MM.1S (cell line): ENCODE results near the gene OLFM3.

Source experiments
- DNase-seq: peaks from one replicate; pipeline ENCODE4 v3.0.0-alpha.2; 2015
- H2AFZ ChIP-seq: fragments of 300-600 bp; sonication (generic); 2 replicates; pipeline ENCODE4 v1.6.0; 2016; ENCODE audit warnings: antibody characterized with exemption, low read length
- H3F3A ChIP-seq: fragments of 300-600 bp; sonication (generic); 2 replicates; pipeline ENCODE4 v1.6.1; 2016; ENCODE audit warnings: mild to moderate bottlenecking, antibody characterized with exemption, low read length, moderate library complexity, mixed read lengths; ENCODE audit not compliant: insufficient read depth
- H3K27ac ChIP-seq: fragments of 300-600 bp; sonication (generic); 2 replicates; pipeline ENCODE4 v1.5.1; 2016; ENCODE audit warnings: mild to moderate bottlenecking, low read length
- H3K27me3 ChIP-seq: fragments of 300-600 bp; sonication (generic); replicated peaks from 2 replicates; pipeline ENCODE4 v1.6.0; 2016; ENCODE audit warnings: low read length; ENCODE audit not compliant: insufficient read depth
- H3K36me3 ChIP-seq: fragments of 300-600 bp; sonication (generic); replicated peaks from 2 replicates; pipeline ENCODE4 v1.6.1; 2016; ENCODE audit warnings: mild to moderate bottlenecking, low read length, mixed read lengths; ENCODE audit not compliant: insufficient read depth
- H3K4me1 ChIP-seq: fragments of 300-600 bp; sonication (generic); 2 replicates; pipeline ENCODE4 v1.6.1; 2016; ENCODE audit warnings: low read length, mixed read lengths
- H3K4me2 ChIP-seq: fragments of 300-600 bp; sonication (generic); 2 replicates; pipeline ENCODE4 v1.6.0; 2016; ENCODE audit warnings: low read depth, low read length
- H3K4me3 ChIP-seq: fragments of 300-600 bp; sonication (generic); 2 replicates; pipeline ENCODE4 v1.5.1; 2016; ENCODE audit warnings: low read length, mixed read lengths
- H3K79me2 ChIP-seq: fragments of 300-600 bp; sonication (generic); 2 replicates; pipeline ENCODE4 v1.6.1; 2016; ENCODE audit warnings: mixed run types, low read length, mixed read lengths
- H3K9ac ChIP-seq: fragments of 300-600 bp; sonication (generic); 2 replicates; pipeline ENCODE4 v1.6.1; 2016; ENCODE audit warnings: low read length, mixed read lengths
- H3K9me2 ChIP-seq: fragments of 300-600 bp; sonication (generic); replicated peaks from 2 replicates; pipeline ENCODE4 v1.6.1; 2016; ENCODE audit warnings: mild to moderate bottlenecking, low read length, mixed read lengths; ENCODE audit not compliant: insufficient read depth
- H3K9me3 ChIP-seq: fragments of 300-600 bp; sonication (generic); replicated peaks from 2 replicates; pipeline ENCODE4 v1.6.1; 2016; ENCODE audit warnings: mild to moderate bottlenecking, low read length, mixed read lengths; ENCODE audit not compliant: insufficient read depth
- H4K20me1 ChIP-seq: fragments of 300-600 bp; sonication (generic); 2 replicates; pipeline ENCODE4 v1.6.1; 2016; ENCODE audit warnings: mild to moderate bottlenecking, low read length, moderate library complexity, mixed read lengths; ENCODE audit not compliant: insufficient read depth
- EZH2 ChIP-seq: fragments of 300-600 bp; sonication (generic); optimal IDR thresholded peaks from 2 replicates; pipeline ENCODE3; 2017; ENCODE audit warnings: low read depth, mild to moderate bottlenecking, antibody characterized with exemption, low read length, mixed read lengths
- EZH2phosphoT487 ChIP-seq: fragments of 300-600 bp; sonication (generic); IDR thresholded peaks from 2 replicates; pipeline ENCODE4 v1.6.1; 2018; ENCODE audit warnings: antibody characterized with exemption, low read length
- TF ChIP-seq, protein P1 (sequence below): fragments of 300-600 bp; sonication (generic); IDR thresholded peaks from 2 replicates; pipeline ENCODE4 v1.5.1; 2016; ENCODE audit warnings: antibody characterized with exemption, low read length, mixed read lengths

OLFM3 gene

GRCh38 chr1:101914473-101915242 lies 82.1 kb downstream of the OLFM3 start:
- H3K27me3 ChIP-seq: no peaks in the 10 kb centered on the region
- no peaks in the 10 kb centered on the region for H4K20me1 ChIP-seq
- no peak overlapping the region for H3K27ac ChIP-seq
- no peaks in the 10 kb centered on the region for H3K36me3 ChIP-seq
- no peak overlapping the region for H3K4me3 ChIP-seq
- H3F3A ChIP-seq: no peaks in the 10 kb centered on the region
- no peak overlapping the region for H3K9ac ChIP-seq
- no peaks in the 10 kb centered on the region for H3K4me1 ChIP-seq
- H2AFZ ChIP-seq: no peak overlapping the region
- H3K9me2 ChIP-seq: no peaks in the 10 kb centered on the region
- no peak overlapping the region for H3K4me2 ChIP-seq
- no peak for DNase-seq
- no peaks in the 10 kb centered on the region for H3K9me3 ChIP-seq
- TF ChIP-seq, protein P1, sequence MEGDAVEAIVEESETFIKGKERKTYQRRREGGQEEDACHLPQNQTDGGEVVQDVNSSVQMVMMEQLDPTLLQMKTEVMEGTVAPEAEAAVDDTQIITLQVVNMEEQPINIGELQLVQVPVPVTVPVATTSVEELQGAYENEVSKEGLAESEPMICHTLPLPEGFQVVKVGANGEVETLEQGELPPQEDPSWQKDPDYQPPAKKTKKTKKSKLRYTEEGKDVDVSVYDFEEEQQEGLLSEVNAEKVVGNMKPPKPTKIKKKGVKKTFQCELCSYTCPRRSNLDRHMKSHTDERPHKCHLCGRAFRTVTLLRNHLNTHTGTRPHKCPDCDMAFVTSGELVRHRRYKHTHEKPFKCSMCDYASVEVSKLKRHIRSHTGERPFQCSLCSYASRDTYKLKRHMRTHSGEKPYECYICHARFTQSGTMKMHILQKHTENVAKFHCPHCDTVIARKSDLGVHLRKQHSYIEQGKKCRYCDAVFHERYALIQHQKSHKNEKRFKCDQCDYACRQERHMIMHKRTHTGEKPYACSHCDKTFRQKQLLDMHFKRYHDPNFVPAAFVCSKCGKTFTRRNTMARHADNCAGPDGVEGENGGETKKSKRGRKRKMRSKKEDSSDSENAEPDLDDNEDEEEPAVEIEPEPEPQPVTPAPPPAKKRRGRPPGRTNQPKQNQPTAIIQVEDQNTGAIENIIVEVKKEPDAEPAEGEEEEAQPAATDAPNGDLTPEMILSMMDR: no peak
- TF ChIP-seq EZH2phosphoT487 (no peak), EZH2 (no peak)
- H3K79me2 ChIP-seq: no peaks in the 10 kb centered on the region

DNA sequence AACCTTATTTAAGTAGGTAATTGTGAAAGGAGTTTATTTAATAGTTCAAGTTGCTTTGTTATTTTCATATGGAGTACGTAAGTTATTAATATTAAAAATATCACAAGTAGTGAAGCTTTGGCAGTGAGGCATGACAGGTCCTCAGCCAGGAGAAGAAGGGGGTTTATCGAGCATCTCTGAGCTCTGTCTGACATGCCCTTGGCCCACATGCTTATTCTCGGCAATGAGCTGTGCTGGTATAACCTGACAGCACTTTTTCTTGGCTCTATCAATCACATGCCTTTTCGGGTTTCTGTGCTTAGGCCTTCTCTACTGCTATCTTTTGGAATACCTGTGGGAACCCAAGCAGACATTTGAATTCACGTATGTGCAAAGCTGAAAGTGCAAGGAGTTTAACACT lies 84.8 kb downstream of the OLFM3 start:
- H3K9me3 ChIP-seq: no peaks in the 10 kb centered on the region
- no peaks in the 10 kb centered on the region for H4K20me1 ChIP-seq
- no peaks in the 10 kb centered on the region for H3K36me3 ChIP-seq
- H3F3A ChIP-seq: no peaks in the 10 kb centered on the region
- H2AFZ ChIP-seq: no peak overlapping the region
- H3K4me1 ChIP-seq: no peaks in the 10 kb centered on the region
- no peaks in the 10 kb centered on the region for H3K9me2 ChIP-seq
- H3K79me2 ChIP-seq: no peaks in the 10 kb centered on the region
- H3K4me2 ChIP-seq: no peak overlapping the region
- no peak for DNase-seq
- H3K4me3 ChIP-seq: no peak overlapping the region
- H3K27me3 ChIP-seq: no peaks in the 10 kb centered on the region
- no peak overlapping the region for H3K9ac ChIP-seq
- H3K27ac ChIP-seq: no peak overlapping the region
- TF ChIP-seq, protein P1: no peak
- TF ChIP-seq EZH2 (no peak), EZH2phosphoT487 (no peak)

DNA sequence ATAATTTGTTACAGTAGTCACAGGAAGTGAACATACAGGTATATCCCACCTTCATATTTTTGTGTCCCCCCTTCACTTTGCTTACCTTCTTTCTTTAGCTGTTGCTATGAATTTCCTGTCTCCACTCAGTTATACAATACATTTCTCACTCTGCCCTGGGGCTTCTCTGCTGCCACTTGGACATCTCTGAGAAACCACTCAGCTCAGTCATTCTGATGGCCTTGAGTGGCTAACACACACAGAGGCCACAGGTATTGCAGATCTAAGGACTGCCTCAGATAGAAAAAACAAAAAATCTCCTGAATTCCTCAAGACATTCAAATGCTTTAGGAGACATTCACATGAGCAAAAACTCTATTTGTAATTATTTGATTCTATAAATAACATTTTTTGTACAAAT lies 87.7 kb downstream of the OLFM3 start:
- H3K9ac ChIP-seq: no peak overlapping the region
- H2AFZ ChIP-seq: no peak overlapping the region
- no peak overlapping the region for H3K4me2 ChIP-seq
- no peaks in the 10 kb centered on the region for H4K20me1 ChIP-seq
- H3K36me3 ChIP-seq: no peaks in the 10 kb centered on the region
- TF ChIP-seq EZH2phosphoT487: no peak
- TF ChIP-seq EZH2: no peak
- DNase-seq: no peak
- H3K79me2 ChIP-seq: no peaks in the 10 kb centered on the region
- no peaks in the 10 kb centered on the region for H3K27me3 ChIP-seq
- no peaks in the 10 kb centered on the region for H3F3A ChIP-seq
- no peaks in the 10 kb centered on the region for H3K9me2 ChIP-seq
- no peaks in the 10 kb centered on the region for H3K9me3 ChIP-seq
- H3K27ac ChIP-seq: no peak overlapping the region
- no peak overlapping the region for H3K4me3 ChIP-seq
- H3K4me1 ChIP-seq: no peaks in the 10 kb centered on the region

DNA sequence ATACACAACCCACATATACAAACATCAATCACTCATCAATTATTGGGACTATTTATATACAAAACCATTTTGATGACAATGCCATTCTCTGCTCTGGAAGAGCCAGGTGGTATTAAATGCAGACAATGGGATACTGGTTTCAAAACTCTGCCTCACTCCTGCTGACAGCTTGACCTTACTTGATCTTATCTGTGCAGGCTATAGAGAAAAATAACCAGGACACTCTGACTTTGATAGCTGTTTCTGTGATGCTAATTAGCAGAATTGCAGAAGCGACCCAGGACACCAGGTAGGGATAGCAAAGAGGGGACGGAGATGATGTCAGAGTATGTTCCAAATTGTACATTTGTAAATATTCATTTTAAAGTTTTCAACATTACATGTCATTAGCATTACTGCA lies 89.5 kb downstream of the OLFM3 start:
- Histone ChIP-seq H3K27me3 (no peaks in the 10 kb centered on the region), H3K4me1 (no peaks in the 10 kb centered on the region), H3K9me2 (no peaks in the 10 kb centered on the region), H3K4me2 (no peak overlapping the region), H3K79me2 (no peaks in the 10 kb centered on the region), H3K9ac (no peak overlapping the region), H3K36me3 (no peaks in the 10 kb centered on the region), H3K9me3 (no peaks in the 10 kb centered on the region), H2AFZ (no peak overlapping the region), H4K20me1 (no peaks in the 10 kb centered on the region), H3K27ac (no peak overlapping the region), H3K4me3 (no peak overlapping the region), H3F3A (no peaks in the 10 kb centered on the region)
- TF ChIP-seq, protein P1: no peak
- TF ChIP-seq EZH2phosphoT487 (no peak), EZH2 (no peak)
- no peak for DNase-seq
